HG02938 (cell line): Measurements from ENCODE around the gene CDK5.

Experiments used
- ATAC-seq: cut with Tn5 transposase; IDR thresholded peaks from one replicate; pipeline ENCODE4 v1.9.1; 2021; ENCODE audit warnings: mild to moderate bottlenecking, moderate library complexity; ENCODE audit not compliant: unreplicated experiment

Gene CDK5

DNA sequence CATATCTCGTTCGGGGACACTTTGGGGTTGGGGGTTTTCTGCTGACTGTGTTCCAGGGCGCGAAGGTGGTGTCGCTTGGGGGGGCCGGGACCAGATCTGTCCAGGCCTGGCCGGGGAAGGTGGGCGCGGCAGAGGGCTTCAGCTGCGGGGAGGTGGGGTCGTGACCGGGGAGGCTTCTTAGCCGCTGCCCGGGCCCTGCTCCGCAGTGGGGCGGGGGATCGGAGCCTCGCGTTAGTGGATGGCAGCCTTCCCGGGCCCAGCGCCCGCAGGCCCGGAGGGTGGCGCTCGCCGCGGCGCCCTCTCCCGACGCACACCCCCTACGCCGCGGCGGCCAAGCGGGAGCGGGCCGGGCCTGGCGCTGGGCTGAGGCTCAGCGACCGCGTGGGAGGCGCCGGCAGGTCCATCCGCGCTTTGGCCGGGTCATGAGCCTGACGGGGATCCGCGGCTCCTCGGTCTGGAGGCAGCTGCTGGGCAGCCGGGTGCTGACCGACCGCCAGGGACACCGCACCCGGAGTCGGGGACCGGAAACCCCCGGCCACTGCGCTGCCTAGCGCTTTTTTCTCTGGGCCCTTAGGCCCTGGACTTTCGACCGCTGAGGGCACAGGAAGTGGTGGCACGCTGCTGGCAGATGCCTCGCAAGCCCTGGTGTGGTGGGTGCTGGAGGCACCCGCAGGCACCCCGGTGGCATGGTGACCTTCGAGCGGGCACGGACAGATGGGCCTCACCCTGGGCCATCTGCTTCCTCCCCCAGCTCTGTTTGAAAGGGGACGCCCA is 29.7 kb upstream of the CDK5 start:
- ATAC-seq, result no peak

DNA sequence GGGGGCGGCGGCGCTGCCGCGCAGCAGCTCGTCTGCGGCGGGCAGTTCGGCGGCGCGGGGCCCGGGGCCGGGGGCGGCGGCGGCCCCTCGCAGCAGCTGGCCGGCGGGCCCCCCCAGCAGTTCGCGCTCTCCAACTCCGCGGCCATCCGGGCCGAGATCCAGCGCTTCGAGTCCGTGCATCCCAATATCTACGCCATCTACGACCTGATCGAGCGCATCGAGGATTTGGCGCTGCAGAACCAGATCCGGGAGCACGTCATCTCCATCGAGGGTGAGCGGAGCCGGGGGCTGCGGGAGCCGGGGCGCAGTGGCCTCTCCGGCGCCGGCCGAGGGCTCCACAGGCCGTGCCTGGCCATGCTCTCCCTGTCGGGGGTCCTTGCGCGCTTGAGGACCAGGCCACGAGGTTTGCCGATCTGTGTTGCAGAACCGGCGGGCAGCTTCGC is 29.1 kb upstream of the CDK5 start:
- ATAC-seq, result no peak

DNA sequence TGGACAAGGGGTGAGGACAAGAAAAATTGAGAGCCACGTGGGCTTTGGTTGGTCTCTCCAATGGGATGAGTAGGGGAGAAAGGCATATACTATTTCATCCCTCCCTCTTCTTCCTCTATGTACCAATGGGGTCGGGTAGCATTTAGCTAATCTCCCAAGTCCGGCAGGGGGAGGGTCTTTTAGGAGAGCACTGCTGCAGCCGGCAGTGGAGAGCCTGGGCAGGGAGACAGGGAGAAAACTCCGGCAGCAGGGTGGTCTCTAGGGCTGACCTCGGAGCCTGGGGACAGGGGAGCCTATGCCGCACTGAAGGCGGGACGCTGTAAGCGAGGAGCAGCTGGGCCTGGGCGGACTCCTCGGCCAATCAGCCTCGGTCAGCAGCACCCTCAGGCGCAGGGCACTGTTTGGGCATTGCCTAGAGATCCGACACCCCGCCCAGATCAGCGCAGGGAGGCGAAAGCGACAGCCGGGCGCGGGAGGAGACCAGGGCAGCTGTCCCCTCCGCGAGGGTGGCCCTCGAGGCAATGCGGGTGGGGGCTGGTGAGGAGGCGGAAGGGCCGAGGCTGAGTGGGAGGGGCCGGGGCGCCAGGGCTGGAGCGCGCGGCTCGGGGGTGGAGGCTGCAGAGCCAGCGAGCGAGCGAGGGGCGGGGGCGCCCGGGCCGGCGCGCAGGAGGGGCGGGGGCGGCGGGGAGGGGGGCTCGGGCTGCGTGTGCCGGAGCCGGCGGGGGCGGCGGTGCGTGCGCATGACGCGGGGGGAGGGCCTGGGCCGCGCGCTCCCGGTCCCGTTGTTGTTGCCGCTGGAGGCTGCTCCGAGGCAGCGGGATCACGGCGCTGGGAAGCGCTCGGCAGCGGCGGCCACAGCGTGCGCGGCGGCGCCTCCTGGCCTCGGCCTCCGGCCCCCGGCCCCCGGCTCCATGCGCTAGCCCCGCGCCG is 28.3 kb upstream of the CDK5 start, which contains the start of gene AGAP3:
TSS of gene AGAP3 (plus strand) at position 785 of the 930 bp plus-strand sequence. CDS start 267 bp downstream, outside the sequence.
- ATAC-seq, result peak; percentile 34

DNA sequence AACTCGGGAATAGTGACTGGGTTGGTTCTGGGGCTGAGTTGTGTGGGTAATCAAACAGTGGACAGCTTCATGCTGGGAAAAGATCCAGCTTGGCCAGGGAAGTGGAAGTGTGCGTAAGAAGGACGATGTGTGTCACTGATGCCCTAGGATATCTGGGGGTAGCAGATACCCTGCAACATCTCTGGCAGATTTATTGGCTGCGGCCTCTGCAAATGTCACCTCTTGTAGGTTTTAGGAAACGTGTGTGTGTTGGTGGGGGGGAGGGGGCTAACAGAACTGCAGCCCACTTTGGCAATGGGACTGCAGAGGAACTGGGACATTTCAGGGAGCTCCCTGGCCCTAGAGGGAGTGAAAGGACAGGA is 27.6 kb upstream of the CDK5 start:
- no peak for ATAC-seq

DNA sequence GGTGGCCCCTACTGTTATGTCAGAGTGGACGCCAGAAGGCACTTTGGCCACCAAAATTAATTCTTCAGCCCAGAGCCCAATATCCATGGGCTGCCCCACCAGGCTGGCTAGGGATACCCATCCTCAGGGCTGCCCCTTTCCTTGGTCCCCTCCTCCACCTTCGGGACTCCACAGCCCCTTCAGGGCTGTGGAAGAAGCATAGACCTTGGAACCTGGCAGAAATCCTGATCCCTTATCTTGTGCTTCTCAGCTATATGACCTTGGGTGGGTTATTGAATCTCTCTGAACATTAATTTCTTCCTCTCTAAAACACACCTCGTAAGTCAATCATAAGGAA is 26.1 kb upstream of the CDK5 start:
- ATAC-seq, result no peak

DNA sequence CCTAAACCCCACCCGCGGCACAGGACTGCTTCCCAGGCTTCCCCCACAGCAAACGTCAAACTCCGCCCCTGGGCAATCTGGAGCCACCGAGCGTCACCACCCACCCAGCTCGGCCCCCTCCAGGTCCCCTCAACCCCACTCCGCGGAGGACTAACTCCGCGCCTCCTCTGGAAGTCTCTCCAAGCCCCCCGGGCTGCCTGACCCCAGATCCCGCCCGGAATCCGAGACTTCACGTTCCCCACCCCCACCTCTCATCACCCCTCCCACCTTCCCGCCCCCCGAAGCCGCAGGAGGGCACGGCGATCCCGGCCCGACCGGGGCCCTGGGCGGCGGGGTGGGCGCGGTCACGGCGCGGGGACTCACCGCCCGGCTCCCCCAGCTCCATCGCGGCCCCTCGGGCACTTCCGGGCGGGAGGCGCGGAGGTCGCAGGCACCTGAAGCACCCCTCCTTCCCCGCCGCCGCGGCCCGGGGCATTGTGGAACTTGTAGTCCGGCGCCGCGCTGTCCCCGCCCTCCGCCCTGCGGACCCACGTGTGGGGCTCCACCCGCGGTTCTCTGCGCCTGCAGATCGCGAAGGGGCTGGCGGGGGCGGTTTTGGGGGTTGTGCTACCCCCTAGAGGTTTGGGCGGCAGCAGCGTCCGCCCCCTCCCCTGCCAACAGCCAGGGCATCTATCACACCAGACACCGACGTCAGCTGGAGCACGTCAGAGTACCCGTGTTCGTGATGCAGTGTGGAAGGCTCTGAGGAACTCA is 25.6 kb upstream of the CDK5 start, which contains the start of gene TMUB1:
TSS of gene TMUB1 (minus strand) at position 423 of the 753 bp plus-strand sequence. CDS start 930 bp downstream, outside the sequence.
- ATAC-seq, result peak; percentile 36

DNA sequence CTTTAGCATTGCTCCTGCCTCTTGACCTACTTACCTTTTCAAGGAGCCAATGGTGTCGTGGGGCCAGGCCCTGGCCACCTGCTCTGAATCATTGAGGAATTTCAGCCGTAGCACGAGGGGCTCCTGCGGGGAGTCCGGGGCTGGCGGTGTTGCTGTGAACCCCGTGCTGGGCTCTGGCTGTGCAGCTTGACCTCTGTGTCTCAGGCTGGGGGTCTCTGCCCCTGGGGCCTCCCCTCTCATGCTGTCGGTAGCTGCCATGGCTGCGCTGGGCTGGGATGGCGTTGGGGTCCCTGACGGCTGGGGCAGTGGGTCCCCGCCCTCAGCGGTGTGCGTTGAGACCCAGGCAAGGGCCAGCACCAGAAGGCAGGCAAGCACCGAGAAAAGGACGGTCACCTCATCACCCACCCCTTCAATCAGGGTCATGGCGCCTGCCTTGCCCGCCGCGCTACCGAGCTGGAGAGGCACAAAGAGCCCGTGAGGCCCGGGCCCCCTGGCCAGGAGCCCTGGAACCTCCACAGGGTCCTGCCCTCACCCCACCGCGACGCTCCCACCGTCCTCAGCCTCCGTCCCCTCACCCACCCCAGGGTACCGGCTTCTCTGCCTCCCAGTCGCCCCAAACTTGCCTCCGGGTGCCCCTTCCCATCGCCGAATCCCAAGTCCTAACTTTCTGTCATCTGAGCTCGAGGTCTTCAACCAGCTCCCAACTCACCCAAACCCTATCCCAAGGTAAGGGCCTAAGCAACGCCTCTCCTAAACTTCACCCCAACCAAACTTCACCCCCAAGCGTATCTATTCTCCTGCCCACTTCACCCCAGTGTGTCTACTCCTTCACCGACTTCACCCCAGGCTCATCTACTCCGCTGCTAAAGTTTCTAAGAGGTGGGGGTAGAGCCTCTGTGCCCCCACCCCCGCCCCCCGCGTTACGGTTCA is 24.7 kb upstream of the CDK5 start:
- ATAC-seq, result no peak

DNA sequence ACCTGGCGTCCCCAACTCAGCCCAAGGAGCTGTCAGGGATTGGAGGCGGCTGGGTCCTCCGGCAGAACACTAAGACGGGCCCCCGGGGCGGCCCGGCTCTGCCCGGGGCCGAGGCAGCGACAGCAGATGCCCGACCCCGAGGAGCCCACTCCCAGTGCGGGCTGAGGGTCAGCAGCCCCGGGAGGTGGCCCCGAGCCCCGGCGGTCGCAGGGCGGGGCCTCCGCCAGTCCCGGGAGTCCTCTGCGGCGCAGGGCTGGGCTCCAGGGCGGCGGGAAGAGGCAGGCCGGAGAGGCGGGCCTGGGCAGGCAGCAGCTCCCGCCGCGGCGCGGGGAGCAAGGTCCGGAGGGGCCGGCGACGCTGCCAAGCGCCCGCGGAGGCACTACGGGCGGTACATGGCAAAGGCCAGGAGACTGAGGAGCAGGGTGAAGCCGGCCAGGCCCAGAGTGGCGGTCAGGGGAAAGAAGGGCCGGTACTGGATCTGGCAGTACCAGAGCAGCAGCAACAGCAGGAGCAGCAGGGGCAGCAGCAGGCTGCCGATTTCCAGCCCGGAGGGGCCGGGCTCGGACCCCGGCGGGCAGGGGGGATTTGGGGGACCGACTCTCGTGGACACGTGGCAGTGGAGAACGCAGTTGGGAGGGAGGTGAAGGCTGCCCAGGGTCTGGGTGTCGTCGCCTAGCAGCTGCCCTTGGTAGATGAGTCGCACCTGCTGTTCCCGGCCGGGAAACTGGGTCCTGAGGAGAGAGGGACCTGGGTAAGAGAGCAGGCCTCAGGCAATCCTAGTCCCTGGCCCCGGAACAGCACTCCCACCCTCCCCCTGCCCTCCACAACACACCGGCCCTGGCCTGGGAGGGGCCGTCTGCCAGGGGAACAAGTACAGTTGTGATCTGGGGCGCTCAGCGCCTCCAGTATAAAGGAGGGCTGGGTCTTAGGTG is 23.7 kb upstream of the CDK5 start:
- ATAC-seq, result no peak

DNA sequence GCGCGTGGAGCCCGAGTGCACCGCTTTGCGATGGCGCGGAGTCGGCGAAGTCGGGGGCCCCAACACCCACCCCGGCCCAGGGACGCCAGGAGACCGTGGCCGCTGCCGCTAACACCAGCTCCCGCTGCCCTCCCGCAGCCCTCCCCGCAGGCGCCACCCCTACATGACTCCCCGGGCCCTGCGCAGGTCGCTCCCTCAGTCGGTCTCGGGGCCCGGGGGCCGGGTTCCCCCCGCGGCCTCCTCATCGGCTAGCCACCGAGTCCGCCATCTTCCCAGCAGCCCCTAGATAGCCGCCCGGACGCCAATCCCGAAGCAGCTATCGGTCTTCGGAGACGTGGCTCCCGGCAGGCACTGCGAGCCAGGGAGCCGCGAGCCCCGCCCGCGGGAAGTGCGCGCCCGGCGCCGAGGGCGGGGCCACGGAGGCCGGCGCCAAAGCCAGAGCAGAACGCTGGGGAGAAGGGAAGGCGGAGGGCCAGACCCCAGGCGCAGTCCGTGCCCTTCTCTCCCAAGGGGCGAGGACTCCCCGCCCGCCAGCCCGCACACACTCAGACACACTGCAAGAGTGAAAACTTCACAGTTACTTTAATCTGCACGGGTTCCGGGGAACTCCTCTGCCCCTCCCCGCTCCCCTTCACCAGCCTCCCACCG is 22.9 kb upstream of the CDK5 start, which contains the start of gene FASTK:
TSS of gene FASTK (minus strand) at position 288 of the 648 bp plus-strand sequence. CDS start at position 245, 43 bp downstream.
- peak; percentile 62 for ATAC-seq

DNA sequence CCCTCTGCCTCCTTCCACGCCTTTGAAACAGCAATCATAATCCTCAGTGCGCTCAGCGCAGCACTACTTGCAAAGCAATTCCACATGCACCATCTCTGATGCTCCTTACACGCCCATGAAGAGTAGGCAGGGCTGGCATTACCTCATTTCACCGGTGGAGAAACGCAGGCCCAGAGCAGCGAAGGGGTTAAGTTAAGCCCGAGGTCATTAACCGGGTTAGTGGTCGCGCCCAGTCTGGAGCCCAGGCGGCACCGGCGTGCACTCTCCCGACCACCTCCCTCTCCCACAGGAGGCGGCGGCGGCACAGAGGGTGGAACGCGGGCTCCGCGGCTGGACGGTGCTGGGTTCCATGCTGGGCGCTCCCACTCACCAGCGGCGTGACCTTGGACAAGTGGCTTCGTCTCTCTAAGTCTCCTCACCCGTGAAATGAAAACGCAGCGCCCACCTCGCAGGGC is 22.4 kb upstream of the CDK5 start:
- ATAC-seq, result peak; percentile 10

DNA sequence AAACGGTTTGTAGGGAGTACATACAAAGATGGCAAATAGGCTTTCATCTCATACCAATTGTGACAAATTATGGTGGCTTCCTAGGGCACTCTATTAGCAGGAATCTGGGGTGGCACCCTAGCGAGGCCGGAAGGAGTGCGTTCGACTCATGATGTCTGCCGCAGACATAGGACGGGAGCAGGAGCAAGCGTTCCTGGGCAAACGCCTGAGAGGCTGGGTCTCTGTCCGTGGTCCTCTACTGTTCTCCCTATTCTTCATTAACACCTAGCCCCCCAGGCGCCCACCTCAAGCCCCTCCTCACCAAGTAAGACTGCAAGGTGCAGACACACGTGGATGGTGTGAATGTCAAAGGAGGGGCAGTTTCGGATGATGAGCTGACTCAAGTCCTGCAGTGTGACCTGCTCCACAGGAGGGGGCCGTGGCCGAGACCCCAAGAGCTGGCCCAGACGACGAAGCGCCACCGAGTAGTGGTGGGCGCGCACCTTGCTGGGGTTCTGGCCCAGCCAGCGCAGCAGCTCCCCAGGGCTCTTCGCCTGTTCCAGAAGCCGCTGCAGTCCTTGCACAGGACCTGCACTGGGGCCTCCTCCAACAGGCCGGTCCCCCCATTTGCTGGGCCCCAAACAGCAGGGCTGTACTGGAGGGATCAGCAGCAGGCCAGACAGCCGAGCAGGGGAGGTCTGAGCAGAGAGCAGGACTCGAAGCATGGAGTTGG is 21.7 kb upstream of the CDK5 start:
- ATAC-seq, result no peak

DNA sequence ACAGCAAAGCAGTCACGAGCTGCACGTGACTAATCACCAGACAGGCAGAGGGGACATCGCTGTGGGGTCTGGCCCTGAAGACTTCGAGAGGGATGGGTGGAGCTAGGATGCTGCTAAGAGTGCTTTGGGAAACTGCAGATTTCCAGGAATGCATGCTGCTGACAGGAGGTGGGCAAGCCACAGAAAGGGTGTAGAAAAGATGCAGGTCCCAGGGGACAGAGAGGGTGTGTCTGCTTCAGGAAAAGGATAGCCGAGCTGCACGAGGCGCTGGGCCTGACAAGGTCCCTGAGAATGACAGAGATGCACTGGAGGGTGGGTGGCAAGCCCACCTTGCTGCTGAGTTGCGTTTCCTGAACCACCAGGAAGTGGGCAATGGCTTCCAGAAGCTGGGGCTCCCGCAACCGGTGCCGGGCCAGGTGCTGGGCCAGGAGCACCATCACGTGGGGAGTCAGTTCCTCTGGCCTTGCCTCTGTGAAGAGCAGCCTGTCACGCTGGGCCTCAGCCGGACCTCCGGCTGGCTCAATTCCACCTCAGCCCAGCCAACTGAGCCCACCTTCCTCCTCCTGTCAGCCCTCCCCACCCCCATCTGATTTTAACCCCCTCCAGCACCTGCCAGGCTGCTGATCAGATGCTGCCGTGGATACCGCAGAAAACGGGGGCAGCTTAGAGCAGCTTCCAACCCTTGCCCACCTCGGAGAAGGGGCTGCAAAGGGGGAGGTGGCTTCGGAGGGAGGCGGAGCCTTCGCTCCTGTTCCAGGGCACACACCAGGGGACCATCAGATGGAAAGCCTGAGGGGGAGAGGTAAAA is 20.7 kb upstream of the CDK5 start:
- ATAC-seq, result no peak

DNA sequence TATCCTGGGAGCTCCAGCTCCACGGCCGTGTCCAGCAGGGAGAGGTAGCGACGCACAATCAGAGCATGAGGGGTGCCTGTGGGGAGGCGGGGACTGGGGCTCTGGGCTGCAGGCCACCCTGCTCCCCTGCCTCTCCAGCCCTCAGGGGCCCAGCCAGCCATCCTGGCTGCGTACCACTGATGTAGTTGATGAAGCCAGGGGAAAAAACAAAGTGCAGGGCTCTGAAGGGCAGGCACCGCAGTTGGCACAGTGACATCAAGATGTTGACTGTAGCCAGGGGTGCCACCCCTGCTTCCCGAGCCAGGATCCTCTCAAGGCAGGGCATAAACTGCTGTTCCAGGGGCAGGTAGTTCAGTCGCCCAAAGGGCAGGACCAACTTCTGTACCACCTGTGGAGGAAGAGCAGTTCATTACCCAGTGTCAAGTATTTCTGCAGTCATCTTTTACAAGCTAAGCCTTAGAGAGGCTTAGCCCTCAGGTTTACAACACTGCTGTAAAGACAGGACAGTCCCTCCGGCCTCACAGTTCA is 20.1 kb upstream of the CDK5 start:
- no peak for ATAC-seq

DNA sequence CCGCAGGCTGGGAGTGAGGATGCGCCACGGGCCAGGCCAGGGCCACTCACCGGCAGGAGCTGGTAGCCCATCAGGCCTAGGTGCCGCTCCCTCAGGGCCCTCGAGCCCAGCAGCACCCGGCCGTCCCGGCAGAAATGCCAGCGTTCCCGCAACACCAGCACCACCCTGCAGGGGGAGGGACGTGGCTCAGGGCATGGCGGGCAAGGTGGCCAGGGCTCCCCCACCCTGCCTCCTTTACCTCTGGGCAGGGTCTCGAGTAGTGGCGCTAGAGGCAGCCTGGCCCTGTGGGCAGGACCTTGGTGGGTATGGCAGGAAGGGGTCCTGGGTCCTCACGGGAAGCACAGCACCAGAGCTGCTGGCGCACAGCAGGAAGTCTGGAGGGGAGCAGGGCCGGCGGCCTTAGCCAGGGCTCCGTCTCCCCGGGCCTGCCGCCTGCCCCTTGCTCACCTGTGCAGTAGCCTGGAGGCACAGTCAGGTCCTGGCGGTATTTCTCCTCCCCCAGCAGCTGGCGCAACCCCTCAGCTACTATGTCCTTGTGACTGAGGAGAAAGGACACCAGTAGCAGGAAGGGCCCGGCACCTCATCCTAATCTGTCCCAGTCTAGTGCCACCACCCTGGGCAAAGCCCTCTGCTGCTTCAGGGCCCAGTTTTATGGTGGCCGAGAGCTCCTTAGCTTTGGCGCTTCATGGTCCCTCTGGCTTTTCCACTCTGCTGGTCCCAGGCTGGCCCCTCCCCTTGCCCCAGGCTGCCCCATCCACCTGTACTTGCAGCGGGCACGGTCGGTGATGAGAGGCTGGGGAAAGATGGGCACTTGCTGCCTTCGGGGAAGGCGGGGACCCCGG is 19.4 kb upstream of the CDK5 start:
- ATAC-seq, result no peak

DNA sequence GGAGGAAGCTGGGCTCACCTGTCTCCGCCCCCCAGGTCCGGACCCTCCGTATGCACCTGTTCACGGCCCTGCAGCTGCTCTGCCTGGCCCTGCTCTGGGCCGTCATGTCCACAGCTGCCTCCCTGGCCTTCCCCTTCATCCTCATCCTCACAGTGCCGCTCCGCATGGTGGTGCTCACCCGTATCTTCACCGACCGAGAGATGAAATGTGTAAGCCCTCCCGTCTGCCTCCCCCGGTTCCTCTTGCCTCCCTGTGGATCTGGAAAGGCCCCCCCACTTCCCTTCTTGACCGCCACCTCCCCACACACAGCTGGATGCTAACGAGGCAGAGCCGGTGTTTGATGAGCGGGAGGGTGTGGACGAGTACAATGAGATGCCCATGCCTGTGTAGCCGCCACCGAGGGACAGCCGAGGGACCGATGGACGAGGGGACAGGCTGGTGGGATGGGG is 18.3 kb upstream of the CDK5 start:
- ATAC-seq, result no peak

DNA sequence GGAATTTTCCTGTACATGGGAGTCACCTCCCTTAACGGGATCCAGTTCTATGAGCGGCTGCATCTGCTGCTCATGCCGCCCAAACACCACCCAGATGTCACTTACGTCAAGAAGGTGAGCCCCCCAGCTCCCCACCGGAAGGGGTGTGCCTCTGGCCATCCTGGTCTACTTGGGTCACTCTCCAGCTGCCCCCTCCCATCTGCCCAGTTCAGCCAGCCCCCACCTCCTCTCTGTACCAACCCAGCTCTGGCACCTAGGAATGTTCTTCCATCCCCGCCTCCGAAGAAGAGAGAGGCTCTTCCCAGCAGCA is 17.9 kb upstream of the CDK5 start:
- ATAC-seq, result no peak
